ENCODE measurements around the gene TTLL6.

The TTLL6 gene

DNA sequence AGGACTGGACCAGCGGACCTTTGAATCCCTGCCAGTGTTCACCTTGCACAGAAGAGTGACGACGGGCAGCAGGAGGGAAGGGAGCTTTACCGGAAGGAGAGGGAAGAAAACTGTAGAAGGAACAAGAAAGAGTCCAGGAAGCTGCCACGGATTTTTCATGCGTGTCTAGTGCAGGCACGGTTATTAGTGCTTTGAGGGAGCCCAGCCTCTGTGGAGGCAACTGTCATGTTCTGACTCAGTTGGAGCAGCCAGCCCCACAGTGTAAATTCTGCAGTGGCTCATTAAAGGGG is 82.0 kb downstream of the TTLL6 start:
- H3K4me2 ChIP-seq (ENCODE audit: low read depth, low read length, poor library complexity, severe bottlenecking), result no peak overlapping the region
- no peak overlapping the region for H3K27ac ChIP-seq (ENCODE audit: low read depth, low read length)
- H4K20me1 ChIP-seq (ENCODE audit: low read depth, low read length), result no peaks in the 10 kb centered on the region
- H3K9ac ChIP-seq (ENCODE audit: low read length), result no peak overlapping the region
- H3K79me2 ChIP-seq (ENCODE audit: insufficient read depth, low read length), result no peaks in the 10 kb centered on the region
- no peaks in the 10 kb centered on the region for H3K36me3 ChIP-seq (ENCODE audit: low read length)
- no peaks in the 10 kb centered on the region for H3K9me3 ChIP-seq (ENCODE audit: insufficient read depth, low read length)
- H3K27me3 ChIP-seq (ENCODE audit: low read length), result no peaks in the 10 kb centered on the region
- TF ChIP-seq, protein P1, sequence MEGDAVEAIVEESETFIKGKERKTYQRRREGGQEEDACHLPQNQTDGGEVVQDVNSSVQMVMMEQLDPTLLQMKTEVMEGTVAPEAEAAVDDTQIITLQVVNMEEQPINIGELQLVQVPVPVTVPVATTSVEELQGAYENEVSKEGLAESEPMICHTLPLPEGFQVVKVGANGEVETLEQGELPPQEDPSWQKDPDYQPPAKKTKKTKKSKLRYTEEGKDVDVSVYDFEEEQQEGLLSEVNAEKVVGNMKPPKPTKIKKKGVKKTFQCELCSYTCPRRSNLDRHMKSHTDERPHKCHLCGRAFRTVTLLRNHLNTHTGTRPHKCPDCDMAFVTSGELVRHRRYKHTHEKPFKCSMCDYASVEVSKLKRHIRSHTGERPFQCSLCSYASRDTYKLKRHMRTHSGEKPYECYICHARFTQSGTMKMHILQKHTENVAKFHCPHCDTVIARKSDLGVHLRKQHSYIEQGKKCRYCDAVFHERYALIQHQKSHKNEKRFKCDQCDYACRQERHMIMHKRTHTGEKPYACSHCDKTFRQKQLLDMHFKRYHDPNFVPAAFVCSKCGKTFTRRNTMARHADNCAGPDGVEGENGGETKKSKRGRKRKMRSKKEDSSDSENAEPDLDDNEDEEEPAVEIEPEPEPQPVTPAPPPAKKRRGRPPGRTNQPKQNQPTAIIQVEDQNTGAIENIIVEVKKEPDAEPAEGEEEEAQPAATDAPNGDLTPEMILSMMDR (IDR thresholded peaks at IDR 0.05; ENCODE audit: insufficient read depth, low read length, poor library complexity, severe bottlenecking), result no peak
- H3F3A ChIP-seq (ENCODE audit: insufficient read depth), result no peaks in the 10 kb centered on the region
- no peaks in the 10 kb centered on the region for H3K9me2 ChIP-seq (replicated peaks; ENCODE audit: insufficient read depth, low read length)
- H3K4me3 ChIP-seq (ENCODE audit: insufficient read depth, low read length, poor library complexity, severe bottlenecking), result no peak overlapping the region
- H2AFZ ChIP-seq (ENCODE audit: low read depth, low read length, severe bottlenecking), result no peak overlapping the region

DNA sequence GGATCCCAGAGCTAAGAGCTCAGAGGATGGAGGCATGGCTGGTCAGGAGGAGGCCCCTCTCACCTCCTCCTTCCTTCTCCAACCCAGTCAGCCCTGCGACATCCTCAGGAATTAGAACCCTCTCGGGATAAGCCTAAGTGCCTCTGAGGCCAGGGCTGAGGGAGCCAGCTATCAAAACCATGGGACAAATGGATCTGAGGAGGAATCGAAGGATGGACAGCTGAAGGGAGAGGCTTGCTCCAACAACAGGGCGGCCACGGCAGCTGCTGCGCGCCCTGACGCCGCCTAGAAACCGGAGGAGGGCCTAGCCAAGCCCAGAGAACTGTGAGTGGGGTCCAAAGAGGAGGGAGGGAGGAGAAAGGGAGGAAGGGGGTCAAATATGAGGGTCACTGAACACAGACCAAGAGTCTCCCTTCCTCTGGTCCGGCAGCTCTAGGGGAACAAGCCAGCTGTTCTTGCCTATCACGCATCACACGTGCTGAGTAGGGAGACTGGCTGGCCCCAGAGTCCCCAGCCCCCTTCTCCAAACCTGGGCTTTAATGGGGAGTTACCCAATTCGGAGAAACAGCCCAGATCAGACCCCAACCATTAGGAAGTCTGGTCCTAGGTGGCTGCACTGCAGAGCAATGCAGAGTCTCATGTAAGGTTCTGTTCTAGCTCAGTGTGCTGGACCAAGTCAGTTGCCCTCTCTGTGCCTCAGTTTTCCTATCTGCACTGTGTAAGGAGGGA is 82.5 kb downstream of the TTLL6 start:
- Histone ChIP-seq H3K79me2 (ENCODE audit: insufficient read depth, low read length) (no peaks in the 10 kb centered on the region), H3K4me3 (ENCODE audit: insufficient read depth, low read length, poor library complexity, severe bottlenecking) (no peak overlapping the region), H4K20me1 (ENCODE audit: low read depth, low read length) (no peaks in the 10 kb centered on the region), H3K27me3 (ENCODE audit: low read length) (no peaks in the 10 kb centered on the region), H3K9me2 (replicated peaks; ENCODE audit: insufficient read depth, low read length) (no peaks in the 10 kb centered on the region), H2AFZ (ENCODE audit: low read depth, low read length, severe bottlenecking) (no peak overlapping the region), H3F3A (ENCODE audit: insufficient read depth) (no peaks in the 10 kb centered on the region), H3K9me3 (ENCODE audit: insufficient read depth, low read length) (no peaks in the 10 kb centered on the region), H3K9ac (ENCODE audit: low read length) (no peak overlapping the region), H3K27ac (ENCODE audit: low read depth, low read length) (no peak overlapping the region), H3K4me2 (ENCODE audit: low read depth, low read length, poor library complexity, severe bottlenecking) (no peak overlapping the region), H3K36me3 (ENCODE audit: low read length) (no peaks in the 10 kb centered on the region)
- no peak for TF ChIP-seq EZH2phosphoT487 (conservative IDR thresholded peaks at IDR 0.05; ENCODE audit: low read length)
- TF ChIP-seq, protein P1 (IDR thresholded peaks at IDR 0.05; ENCODE audit: insufficient read depth, low read length, poor library complexity, severe bottlenecking), result no peak

DNA sequence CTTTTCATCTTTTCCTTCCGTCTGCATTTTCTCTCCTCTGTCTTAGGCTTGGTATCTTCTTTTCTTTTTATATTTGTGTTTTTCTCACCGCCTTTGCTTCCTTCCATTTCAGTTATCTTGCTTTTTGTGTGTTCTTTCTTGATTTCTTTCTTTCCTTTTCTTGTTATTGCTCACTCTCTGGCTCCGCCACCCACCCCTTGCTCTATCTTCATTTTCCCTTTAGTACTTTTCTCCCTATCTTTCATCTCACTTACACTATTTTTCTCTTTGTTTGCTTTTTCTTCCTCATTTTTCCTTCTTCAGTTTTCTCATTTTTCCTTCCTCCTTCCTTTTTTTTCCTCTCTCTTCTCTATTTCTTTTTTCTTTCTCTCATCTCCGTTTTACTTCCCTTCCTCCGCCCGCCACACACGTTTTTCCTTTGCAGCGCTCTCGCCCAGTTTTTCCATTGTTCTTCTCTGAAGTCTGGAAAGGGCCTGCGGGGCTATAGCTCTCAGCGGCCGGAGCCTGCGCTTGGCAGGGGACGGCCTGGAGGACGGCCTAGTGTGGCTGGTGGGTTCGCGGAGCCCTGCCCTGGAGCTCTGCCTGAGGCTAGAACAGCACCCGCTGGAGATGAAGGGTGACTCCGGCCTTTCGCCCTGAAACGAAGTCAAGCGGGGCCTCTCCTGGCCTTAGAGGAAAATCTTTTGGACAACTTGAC is 83.2 kb downstream of the TTLL6 start:
- Histone ChIP-seq H3K9me2 (replicated peaks; ENCODE audit: insufficient read depth, low read length) (no peaks in the 10 kb centered on the region), H4K20me1 (ENCODE audit: low read depth, low read length) (no peaks in the 10 kb centered on the region), H3K36me3 (ENCODE audit: low read length) (no peaks in the 10 kb centered on the region), H3F3A (ENCODE audit: insufficient read depth) (no peaks in the 10 kb centered on the region), H3K4me3 (ENCODE audit: insufficient read depth, low read length, poor library complexity, severe bottlenecking) (no peak overlapping the region), H3K27me3 (ENCODE audit: low read length) (no peaks in the 10 kb centered on the region), H2AFZ (ENCODE audit: low read depth, low read length, severe bottlenecking) (no peak overlapping the region), H3K9ac (ENCODE audit: low read length) (no peak overlapping the region), H3K79me2 (ENCODE audit: insufficient read depth, low read length) (no peaks in the 10 kb centered on the region), H3K4me2 (ENCODE audit: low read depth, low read length, poor library complexity, severe bottlenecking) (no peak overlapping the region), H3K27ac (ENCODE audit: low read depth, low read length) (no peak overlapping the region), H3K9me3 (ENCODE audit: insufficient read depth, low read length) (no peaks in the 10 kb centered on the region)
- TF ChIP-seq EZH2phosphoT487 (conservative IDR thresholded peaks at IDR 0.05; ENCODE audit: low read length), result no peak
- TF ChIP-seq, protein P1 (IDR thresholded peaks at IDR 0.05; ENCODE audit: insufficient read depth, low read length, poor library complexity, severe bottlenecking), result no peak
